ENCODE data around the gene NDRG2.
"Not testable (repeated sequence)": the region's sequence is repeated elsewhere in the genome, so short reads cannot be mapped to it uniquely, and the experiment has no call there.

The NDRG2 gene

DNA sequence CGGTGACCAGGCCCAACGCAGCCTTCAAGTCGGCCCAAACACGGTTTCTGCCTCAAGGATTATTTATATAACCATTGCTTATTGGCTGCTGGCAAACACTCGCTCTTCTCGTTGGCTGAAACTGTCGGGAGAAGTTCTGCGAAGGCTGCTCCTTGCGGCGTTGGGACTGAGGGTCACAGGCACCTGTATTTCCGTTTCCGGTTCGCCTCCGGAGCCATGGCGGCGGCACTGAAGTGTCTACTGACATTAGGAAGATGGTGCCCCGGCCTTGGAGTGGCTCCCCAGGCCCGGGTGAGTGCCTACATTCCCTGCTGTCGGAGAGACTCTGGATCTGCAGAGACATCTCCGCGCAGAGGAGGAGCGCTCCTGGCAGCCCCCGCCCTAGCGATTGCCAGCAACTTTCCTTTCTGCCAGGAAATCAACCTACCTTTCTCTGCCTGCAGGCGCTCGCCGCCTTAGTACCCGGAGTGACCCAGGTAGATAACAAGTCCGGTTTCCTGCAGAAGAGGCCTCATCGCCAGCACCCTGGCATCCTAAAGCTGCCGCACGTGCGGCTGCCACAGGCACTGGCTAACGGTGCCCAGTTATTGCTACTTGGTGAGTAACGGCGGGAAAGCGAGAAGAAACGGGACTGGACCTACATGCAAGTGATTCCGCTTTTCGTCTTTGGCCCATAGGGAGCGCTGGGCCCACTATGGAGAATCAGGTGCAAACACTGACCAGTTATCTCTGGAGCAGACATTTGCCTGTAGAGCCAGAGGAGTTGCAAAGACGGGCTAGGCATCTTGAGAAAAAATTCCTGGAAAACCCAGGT, 34.9 kb downstream of the NDRG2 start, which contains the start of gene METTL17:
Gene METTL17, plus strand, starts transcription at position 194 of the 814 bp plus-strand sequence. Its CDS starts 23 bp downstream, at position 217.
- TF ChIP-seq ZNF274 (IDR thresholded peaks at IDR 0.05; ENCODE audit: low read depth, low read length): no peak
- peak; percentile 64 for TF ChIP-seq YY1 (IDR thresholded peaks at IDR 0.05; ENCODE audit: insufficient read depth, insufficient read length)
- TF ChIP-seq SUZ12 (IDR thresholded peaks at IDR 0.05; ENCODE audit: extremely low read depth, insufficient read depth, insufficient read length): no peak
- H3K9ac ChIP-seq (ENCODE audit: insufficient read length, low read depth): peak within 1 kb of the TSS; percentile 91
- H3K27me3 ChIP-seq (ENCODE audit: insufficient read depth, insufficient read length): no peaks in the 10 kb centered on the region
- H3K9me3 ChIP-seq (ENCODE audit: insufficient read depth, low read length): no peaks in the 10 kb centered on the region
- no peaks in the 10 kb centered on the region for H3K4me1 ChIP-seq (ENCODE audit: insufficient read depth, insufficient read length)
- H3K36me3 ChIP-seq (ENCODE audit: insufficient read depth, insufficient read length, low read length): peaks cover 36% of the 10 kb centered on the region
- H3K4me3 ChIP-seq (ENCODE audit: insufficient read length, low read depth): peak within 1 kb of the TSS; percentile 86
- DNase-seq (ENCODE audit: low read depth, low spot score): peak; percentile 83

DNA sequence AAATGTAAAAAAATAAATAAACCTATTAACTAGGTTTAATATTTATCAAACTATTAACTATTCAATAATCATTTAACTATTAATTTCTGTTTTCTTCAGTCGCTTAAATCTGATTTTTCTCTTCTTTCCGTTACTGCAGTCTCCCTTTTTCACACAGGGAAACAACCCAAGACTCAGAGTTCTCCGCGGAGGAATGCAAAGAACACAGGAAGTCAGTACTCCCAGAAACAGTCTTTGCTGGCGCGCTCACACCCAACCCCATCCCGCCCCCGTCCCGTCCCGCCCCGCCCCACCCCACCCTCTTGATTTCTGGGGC, 35.4 kb downstream of the NDRG2 start:
- peaks cover 30% of the 10 kb centered on the region for H3K36me3 ChIP-seq (ENCODE audit: insufficient read depth, insufficient read length, low read length)
- no peaks in the 10 kb centered on the region for H3K9me3 ChIP-seq (ENCODE audit: insufficient read depth, low read length)
- no peak for DNase-seq (ENCODE audit: low read depth, low spot score)
- H3K9ac ChIP-seq (ENCODE audit: insufficient read length, low read depth): peak overlapping the region; percentile 24
- H3K4me1 ChIP-seq (ENCODE audit: insufficient read depth, insufficient read length): no peaks in the 10 kb centered on the region
- no peaks in the 10 kb centered on the region for H3K27me3 ChIP-seq (ENCODE audit: insufficient read depth, insufficient read length)
- H3K4me3 ChIP-seq (ENCODE audit: insufficient read length, low read depth): peak overlapping the region; percentile 29
- TF ChIP-seq SUZ12 (IDR thresholded peaks at IDR 0.05; ENCODE audit: extremely low read depth, insufficient read depth, insufficient read length): no peak
- no peak for TF ChIP-seq ZNF274 (IDR thresholded peaks at IDR 0.05; ENCODE audit: low read depth, low read length)
- TF ChIP-seq YY1 (IDR thresholded peaks at IDR 0.05; ENCODE audit: insufficient read depth, insufficient read length): no peak

DNA sequence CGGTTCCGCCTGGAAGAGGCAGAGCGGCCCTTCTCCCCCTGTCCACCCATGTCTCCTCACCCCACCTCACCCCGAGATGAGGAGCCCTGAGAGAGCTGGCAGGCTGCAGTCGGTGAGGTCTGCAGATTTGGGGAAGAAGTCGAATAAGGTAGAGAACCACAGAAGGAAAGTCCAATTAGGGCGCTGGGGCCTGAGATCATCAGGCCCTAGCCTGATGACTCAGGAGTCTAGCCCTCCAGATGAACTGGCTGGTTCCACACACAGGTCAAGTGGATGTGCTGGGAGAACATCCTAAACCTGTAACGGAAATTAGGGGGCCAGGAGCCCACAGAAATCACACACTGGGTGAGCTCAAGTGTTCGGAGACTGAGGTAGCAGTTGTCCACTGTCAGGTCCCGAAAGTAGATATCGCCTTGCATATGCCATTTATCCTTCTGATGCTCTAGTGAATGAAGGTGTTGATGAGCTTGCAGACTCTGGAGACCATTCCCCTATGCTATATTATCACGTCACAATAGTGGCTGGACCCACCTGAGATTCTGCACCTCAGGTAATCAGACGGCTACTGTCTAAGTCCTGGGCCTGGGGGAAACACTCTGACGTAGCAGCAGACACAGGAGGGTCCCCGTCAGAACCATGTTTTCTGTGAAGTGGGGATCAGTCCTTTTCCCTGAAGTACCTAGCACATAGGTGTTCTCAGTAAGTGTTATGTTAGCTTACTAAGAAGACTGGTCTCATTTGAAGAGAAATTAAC, 36.0 kb downstream of the NDRG2 start:
- H3K4me3 ChIP-seq (ENCODE audit: insufficient read length, low read depth): peak overlapping the region; percentile 29

DNA sequence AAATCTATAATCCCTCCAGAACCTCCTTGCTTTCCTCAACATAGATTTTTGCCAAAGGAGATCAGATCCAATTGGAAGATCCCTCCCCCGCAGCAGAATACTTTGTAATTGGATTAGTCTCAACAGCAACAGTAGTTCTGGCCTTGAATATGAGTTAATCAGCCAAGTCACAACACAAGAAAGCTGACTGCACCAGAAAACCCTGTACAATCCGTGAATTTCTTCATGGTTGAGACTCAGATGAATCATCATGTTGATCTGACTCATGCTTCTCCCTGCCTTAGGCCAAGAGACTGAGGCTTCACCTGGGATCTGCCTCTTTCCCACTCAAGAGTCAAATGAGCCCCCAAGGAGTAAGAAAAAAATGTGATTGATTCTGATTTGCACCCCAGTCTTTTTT, 38.0 kb downstream of the NDRG2 start:
- no peak overlapping the region for H3K4me3 ChIP-seq (ENCODE audit: insufficient read length, low read depth)
- H3K4me1 ChIP-seq (ENCODE audit: insufficient read depth, insufficient read length): no peaks in the 10 kb centered on the region
- no peak for TF ChIP-seq YY1 (IDR thresholded peaks at IDR 0.05; ENCODE audit: insufficient read depth, insufficient read length)
- no peak for TF ChIP-seq ZNF274 (IDR thresholded peaks at IDR 0.05; ENCODE audit: low read depth, low read length)
- no peak for TF ChIP-seq SUZ12 (IDR thresholded peaks at IDR 0.05; ENCODE audit: extremely low read depth, insufficient read depth, insufficient read length)
- H3K27me3 ChIP-seq (ENCODE audit: insufficient read depth, insufficient read length): no peaks in the 10 kb centered on the region
- no peak for DNase-seq (ENCODE audit: low read depth, low spot score)
- no peaks in the 10 kb centered on the region for H3K9me3 ChIP-seq (ENCODE audit: insufficient read depth, low read length)
- H3K36me3 ChIP-seq (ENCODE audit: insufficient read depth, insufficient read length, low read length): peaks cover 6% of the 10 kb centered on the region
- H3K9ac ChIP-seq (ENCODE audit: insufficient read length, low read depth): no peak overlapping the region

More for the DNA sequence above, 36.0 kb downstream of the NDRG2 start:
- TF ChIP-seq SUZ12 (IDR thresholded peaks at IDR 0.05; ENCODE audit: extremely low read depth, insufficient read depth, insufficient read length) (no peak), ZNF274 (IDR thresholded peaks at IDR 0.05; ENCODE audit: low read depth, low read length) (no peak), YY1 (IDR thresholded peaks at IDR 0.05; ENCODE audit: insufficient read depth, insufficient read length) (no peak)
- Histone ChIP-seq H3K27me3 (ENCODE audit: insufficient read depth, insufficient read length) (no peaks in the 10 kb centered on the region), H3K9me3 (ENCODE audit: insufficient read depth, low read length) (no peaks in the 10 kb centered on the region), H3K9ac (ENCODE audit: insufficient read length, low read depth) (peak overlapping the region; percentile 24), H3K4me1 (ENCODE audit: insufficient read depth, insufficient read length) (no peaks in the 10 kb centered on the region), H3K36me3 (ENCODE audit: insufficient read depth, insufficient read length, low read length) (peaks cover 25% of the 10 kb centered on the region)
- DNase-seq (ENCODE audit: low read depth, low spot score): no peak

DNA sequence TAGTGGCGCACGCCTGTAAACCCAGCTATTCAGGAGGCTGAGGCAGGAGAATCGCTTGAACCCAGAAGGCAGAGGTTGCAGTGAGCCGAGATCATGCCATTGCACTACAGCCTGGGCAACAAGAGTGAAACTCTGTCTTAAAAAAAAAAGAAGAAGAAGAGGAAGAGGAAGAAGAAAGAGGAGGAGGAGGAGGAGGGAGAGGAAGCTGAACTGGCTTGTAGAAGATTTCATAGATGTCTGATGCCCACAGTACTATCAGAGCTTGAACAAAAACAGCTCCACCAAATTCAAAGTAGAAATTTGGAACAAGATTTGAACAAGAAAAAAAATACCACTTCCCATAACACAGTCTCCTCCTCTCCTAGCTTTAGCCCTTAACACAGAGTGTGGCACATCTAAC, 39.2 kb downstream of the NDRG2 start:
- H3K4me1 ChIP-seq (ENCODE audit: insufficient read depth, insufficient read length); H3K9ac ChIP-seq (ENCODE audit: insufficient read length, low read depth); H3K9me3 ChIP-seq (ENCODE audit: insufficient read depth, low read length); DNase-seq (ENCODE audit: low read depth, low spot score); H3K27me3 ChIP-seq (ENCODE audit: insufficient read depth, insufficient read length); H3K36me3 ChIP-seq (ENCODE audit: insufficient read depth, insufficient read length, low read length); H3K4me3 ChIP-seq (ENCODE audit: insufficient read length, low read depth): not testable (repeated sequence)

DNA sequence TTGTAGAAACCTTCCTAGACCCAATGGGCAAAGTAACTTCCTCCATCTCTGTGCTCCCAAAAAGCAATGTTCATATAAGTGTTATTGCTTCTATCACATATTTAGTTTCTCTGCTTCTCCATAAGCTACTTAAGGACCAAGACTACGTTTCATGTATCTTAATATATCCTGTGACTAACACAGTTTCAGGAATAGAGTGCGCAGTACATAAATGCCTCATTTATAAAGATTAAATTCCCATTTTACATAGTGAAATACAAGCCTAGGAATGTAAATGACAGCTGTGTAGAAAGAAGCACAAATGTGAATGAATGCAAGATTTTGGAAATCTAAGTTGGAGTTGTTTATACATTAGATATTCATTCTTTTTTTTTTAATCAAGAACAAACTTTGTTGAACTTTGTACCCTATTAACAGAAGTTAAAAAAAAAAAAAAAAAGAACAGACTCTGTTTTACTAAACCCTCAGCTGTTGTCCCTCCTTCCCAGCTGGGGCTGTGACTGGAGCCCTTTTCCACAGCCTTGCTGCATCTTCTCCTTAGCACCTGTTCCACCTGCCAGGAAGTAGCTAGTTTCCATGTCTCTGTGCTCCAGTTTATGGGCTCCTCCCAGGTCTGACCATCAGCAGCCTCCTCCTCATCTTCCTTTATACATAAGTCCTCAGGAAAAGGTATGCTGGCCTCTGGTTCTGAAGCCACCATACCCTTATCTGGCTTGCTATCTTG, 42.1 kb downstream of the NDRG2 start:
- no peaks in the 10 kb centered on the region for H3K4me1 ChIP-seq (ENCODE audit: insufficient read depth, insufficient read length)
- H3K9ac ChIP-seq (ENCODE audit: insufficient read length, low read depth): no peak overlapping the region
- H3K9me3 ChIP-seq (ENCODE audit: insufficient read depth, low read length): no peaks in the 10 kb centered on the region
- no peaks in the 10 kb centered on the region for H3K27me3 ChIP-seq (ENCODE audit: insufficient read depth, insufficient read length)
- DNase-seq (ENCODE audit: low read depth, low spot score): no peak
- no peak for TF ChIP-seq YY1 (IDR thresholded peaks at IDR 0.05; ENCODE audit: insufficient read depth, insufficient read length)
- TF ChIP-seq SUZ12 (IDR thresholded peaks at IDR 0.05; ENCODE audit: extremely low read depth, insufficient read depth, insufficient read length): no peak
- no peak for TF ChIP-seq ZNF274 (IDR thresholded peaks at IDR 0.05; ENCODE audit: low read depth, low read length)
- H3K36me3 ChIP-seq (ENCODE audit: insufficient read depth, insufficient read length, low read length): no peaks in the 10 kb centered on the region
- no peak overlapping the region for H3K4me3 ChIP-seq (ENCODE audit: insufficient read length, low read depth)

DNA sequence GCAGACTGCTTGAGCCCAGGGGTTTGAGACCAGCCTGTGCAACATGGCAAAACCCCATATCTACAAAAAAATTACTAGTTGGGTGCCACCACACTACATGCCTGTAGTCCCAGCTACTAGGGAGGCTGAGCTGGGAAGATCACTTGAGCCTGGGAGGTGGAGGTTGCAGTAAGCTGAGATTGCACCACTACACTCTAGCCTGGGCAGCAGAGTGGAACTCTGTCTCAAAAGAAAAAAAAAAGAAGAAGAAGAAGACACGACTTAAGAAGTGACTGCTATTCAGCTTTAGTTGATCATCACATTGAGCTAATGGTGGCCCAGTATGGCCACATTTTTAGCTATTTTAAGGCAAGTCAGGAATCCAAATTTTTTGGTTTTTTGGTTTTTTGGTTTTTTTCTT, 44.0 kb downstream of the NDRG2 start:
- H3K4me3 ChIP-seq (ENCODE audit: insufficient read length, low read depth): no peak overlapping the region
- H3K9me3 ChIP-seq (ENCODE audit: insufficient read depth, low read length): no peaks in the 10 kb centered on the region
- H3K27me3 ChIP-seq (ENCODE audit: insufficient read depth, insufficient read length): no peaks in the 10 kb centered on the region
- no peaks in the 10 kb centered on the region for H3K4me1 ChIP-seq (ENCODE audit: insufficient read depth, insufficient read length)
- no peaks in the 10 kb centered on the region for H3K36me3 ChIP-seq (ENCODE audit: insufficient read depth, insufficient read length, low read length)
- TF ChIP-seq ZNF274 (IDR thresholded peaks at IDR 0.05; ENCODE audit: low read depth, low read length): no peak
- no peak overlapping the region for H3K9ac ChIP-seq (ENCODE audit: insufficient read length, low read depth)
- DNase-seq (ENCODE audit: low read depth, low spot score): no peak

All from NT2/D1 (cell line).